Amniotic stem cell (primary cell): Measurements from ENCODE around the gene AMFR.
A peak's percentile ranks its signal among the peaks of the same experiment; 100 is the strongest.

Experiments used
- DNase-seq: peaks from one replicate; lab custom pipeline; 2025; lab: John Stamatoyannopoulos, UW

AMFR gene

GRCh38 chr16:56425439-56425832 lies at the start of gene AMFR:
AMFR (minus strand) TSS chr16:56425545; CDS start chr16:56425327, 218 bp downstream.
- peak; percentile 72 for DNase-seq

DNA sequence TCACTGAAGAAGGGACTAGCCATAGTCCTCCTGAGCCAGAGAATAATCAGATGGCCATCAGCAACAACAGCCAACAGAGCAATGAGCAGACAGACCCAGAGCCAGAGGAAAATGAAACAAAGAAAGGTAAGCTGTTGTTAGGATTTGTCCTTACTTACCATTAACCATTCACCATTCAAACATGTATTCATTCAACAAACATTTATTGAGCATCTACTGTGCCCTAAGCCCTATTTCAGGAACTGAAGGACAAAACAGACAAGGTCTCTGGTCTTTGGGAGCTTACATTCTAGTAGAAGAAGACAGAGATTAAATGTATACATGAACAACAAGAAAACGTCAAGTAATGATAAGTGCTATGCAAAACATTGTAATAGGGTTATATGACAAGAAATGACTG lies 45.3 kb upstream of the AMFR start:
- no peak for DNase-seq

- no peak for DNase-seq
Measured at GRCh38 chr16:56470232-56470631, 44.9 kb upstream of the AMFR start.

DNA sequence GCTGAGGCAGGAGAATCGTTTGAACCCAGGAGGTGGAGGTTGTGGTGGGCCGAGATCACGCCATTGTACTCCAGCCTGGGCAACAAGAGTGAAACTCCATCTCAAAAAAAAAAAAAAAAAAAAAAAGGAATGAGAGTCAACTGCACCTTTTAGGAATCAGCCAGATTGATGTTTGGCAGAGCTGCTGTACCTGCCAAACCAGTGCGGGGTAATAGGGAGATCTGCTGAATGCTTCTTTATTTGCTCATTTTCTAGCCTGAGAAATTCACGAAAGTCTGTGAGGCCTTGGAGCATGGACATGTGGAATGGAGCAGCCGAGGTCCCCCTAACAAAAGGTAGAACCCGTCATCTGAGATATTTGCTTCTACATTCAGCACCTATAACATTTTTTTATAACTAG lies 44.4 kb upstream of the AMFR start:
- no peak for DNase-seq

DNA sequence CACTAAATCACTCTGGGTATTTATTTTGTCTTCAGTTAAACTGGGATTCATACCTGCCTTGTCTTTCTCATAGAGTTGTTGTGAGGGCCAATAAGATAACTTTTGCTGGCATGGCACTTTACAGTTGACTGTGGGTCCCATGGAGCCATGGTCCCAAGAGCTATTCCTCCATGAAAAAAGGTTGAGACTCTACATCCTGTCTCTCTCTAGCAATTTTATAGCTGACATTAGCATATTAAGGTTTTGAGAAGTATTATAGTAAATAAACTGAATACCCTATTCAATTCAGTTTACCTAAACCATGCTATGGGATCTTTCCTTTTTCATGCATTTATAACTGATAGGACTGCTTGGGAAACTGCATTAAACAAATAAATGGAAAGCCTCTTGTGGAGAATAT lies 43.5 kb upstream of the AMFR start:
- no peak for DNase-seq

DNA sequence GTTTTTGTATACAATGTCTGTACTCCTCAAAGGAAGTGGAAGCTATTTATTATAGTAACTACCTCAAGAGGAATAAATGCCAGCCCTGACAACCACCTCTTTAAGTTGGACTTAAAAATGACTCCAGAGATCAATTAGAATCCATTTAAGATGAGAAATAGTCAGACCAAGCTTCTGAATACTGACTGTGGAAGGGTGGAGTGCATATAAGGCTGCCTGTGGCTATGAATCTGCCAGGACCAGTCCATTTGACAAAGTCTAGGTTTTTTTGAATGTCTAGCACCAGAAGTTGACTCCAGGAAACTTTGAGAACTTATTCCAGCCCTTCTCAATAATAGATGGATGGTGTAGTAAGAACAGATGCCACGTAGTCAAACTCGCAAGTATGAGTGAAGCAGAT lies 41.0 kb upstream of the AMFR start:
- DNase-seq, result no peak

DNA sequence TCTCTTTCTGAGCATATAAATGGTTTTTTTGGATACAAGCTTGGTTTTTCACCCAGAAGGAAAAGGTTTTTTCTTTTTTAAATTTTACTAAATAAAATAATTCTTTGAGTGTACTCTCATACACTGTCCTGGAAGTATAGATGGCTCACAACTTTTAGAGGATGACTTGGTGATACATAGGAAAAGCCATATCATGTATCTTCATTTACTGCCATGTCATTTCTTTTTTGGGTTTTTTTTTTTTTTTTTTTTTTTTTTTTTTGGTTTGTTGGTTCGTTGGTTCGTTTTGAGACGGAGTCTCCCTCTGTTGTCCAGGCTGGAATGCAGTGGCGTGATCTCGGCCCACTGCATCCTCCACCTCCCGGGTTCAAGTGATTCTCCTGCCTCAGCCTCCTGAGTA lies 37.8 kb upstream of the AMFR start:
- no peak for DNase-seq

GRCh38 chr16:56462064-56462796 lies 36.9 kb upstream of the AMFR start:
- DNase-seq, result no peak

- DNase-seq, result no peak
Measured at GRCh38 chr16:56460101-56460500, 34.8 kb upstream of the AMFR start.

DNA sequence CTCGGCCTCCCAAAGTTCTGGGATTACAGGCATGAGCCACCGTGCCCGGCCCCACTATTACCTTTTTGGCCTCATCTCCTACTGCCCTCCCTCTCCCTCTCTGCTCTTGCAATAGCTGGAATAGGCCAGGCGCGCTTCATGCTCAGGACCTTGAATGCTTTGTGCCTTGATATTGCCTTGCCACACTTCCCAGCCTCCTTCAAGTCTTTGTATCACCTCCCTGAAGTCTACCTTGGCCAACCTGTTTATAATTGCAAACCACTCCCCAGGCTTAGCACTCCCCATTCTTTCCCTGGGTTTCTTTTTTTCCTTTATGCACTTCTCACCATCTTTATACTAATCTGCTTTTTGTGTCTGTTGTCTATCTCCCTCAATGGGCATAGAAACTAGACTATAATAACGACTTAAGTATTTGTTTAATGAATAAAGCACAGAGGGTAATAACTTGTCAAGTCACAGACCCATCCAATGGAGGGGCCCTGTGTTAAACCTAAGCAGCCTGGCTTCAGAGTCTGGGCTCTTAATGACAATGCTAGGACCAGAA lies 32.7 kb upstream of the AMFR start:
- DNase-seq, result no peak

DNA sequence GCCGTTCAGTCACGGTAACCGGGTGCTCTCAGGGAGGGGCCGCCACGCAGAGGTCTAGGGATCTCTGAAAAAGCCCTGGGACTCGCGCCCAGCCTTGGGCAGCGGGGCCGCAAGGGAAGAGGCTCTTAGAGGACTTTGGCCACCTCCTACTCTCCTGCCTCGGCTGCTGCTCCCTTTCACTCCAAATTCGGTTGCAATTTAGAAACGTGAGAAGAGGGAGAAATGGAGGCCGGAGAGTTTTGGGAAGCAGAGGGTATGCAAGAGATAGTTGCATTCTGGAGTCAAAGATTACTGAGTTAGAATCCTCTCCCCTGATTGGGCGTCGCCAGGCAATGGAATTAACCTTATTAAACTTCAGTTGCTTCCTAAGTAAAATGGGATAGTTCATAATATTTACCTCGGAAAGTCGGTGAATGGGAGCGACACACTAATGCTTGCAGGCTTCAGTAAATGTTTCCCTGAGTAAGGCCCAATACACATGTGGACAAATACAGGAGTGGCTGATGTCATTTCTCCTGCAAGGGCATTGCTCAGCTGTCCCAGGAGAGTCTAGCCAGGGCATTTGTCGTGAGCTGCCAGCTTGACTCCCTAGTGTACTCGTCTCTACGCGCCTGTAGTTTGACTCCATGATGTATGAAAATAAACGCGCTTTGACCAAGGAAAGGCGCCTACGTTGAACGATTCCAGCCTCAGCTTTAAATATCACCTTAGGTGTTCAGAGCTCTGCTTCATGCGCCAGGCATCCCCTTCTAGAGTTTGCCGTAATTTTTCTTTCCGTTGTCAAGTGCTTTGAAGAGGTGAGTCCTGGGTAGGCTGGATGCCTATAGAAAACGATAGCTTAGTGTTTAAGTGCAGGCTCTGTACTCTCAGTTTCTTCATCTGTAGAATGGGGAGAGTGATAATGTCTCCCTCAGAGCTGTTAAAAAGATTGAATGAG lies 26.7 kb upstream of the AMFR start:
- DNase-seq, result peak; percentile 67

DNA sequence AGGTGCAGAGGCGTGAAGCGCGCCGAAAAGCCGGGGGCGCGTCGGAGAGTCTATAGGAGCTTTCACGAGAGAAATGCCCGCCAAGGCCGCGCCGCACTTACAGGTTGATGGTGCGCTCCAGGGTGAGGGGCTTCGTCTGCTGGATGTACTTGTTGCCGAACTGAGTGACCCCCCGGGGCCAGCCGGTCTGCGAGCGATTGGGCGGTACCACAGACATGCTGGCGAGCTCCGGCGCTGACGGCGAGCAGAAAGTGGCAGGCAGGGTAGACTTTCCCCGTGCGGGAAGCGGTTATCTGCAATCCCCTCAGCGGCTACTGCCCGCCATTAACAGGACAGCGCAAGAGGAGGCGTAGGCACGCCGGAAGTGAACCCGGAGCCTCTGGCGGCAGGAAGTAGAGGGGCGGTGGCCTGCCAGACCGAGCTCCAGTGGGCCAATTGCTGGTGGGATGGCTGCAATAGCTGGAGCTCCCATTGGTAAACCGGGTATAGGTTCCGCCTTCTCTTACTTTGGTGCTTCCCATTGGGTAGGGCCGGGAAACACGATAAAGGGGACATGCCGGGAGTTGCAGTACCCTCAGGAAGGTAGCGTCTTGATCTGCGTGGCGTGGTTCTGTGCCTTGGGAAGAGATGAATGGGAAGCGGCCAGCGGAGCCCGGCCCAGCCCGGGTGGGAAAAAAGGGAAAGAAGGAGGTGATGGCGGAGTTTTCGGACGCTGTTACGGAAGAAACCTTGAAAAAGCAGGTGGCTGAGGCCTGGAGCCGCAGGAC lies 25.8 kb upstream of the AMFR start, which contains the start of the genes NUDT21 and OGFOD1:
TSS of gene NUDT21 (minus strand) at position 347 of the 767 bp plus-strand sequence. CDS start at position 217, 130 bp downstream.
TSS of gene OGFOD1 (plus strand) at position 569 of the 767 bp plus-strand sequence. CDS start at position 628, 59 bp downstream.
- peak; percentile 95 for DNase-seq

DNA sequence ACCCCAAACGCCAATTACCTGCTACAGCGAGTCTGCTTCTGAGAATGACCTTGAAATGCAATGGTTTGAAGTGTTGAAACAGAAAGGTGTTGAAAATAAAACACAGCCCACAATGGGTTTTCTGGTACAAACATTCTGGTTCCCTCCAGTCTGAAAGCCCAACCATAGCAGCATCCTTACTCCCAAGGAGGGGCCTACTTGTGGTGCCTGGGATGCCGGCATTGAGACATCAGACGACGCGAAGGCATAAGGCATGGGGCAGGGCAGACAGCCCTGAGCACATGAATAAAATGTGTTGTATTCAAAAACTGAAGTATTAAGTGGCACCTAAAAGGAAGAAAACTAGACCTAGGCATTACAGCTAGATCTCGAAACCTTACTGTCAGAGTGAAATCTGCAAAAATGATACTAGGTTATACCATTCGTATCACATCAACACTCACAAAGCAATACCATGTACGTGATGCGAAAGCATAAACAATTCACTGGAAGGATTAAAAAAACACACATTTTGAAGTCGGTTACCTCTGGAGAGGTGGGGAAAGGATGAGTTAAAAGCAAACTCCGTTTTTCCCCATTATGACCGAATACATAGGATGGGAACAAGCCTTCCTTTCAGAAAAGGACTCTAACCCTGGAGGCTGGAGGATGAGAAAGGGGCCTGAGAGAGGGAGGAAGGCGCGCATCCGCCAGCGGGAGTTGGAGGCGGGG lies 25.1 kb upstream of the AMFR start:
- no peak for DNase-seq

DNA sequence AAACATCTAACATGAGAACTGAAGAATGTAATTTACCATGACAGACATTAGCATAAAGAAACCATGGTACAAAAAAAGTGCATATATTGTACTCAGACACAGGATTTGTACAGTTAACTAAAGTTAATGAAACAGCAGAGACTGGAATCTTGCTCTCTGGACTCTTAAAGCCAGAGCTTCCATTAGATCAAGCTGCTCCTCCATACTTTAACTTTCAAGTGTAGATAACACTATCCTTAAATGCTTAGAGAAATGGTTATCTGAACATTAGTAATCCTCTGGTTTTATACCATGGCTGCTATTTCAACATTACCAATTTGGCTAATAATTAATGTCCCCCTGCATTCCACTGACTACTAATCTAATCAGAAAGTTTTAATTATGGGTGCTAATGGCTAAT lies 22.7 kb upstream of the AMFR start:
- no peak for DNase-seq

DNA sequence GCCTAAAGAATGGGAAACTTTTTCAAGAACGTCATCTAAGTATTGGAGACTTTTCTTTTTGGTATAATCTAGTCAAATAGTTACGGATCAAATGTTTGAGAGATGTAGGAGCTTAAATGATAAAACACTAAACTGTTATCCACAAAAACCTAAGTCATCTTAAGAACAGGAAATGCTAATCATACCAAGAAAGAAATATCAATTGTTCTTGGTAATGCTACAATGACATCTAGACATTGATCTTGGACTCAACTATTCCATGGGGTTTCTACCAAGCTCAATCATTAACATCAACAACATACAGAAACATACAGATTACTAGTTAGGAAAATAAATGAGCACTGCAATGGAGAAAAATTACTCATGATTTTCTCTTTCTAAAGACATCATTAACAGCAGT lies 21.9 kb upstream of the AMFR start:
- no peak for DNase-seq

DNA sequence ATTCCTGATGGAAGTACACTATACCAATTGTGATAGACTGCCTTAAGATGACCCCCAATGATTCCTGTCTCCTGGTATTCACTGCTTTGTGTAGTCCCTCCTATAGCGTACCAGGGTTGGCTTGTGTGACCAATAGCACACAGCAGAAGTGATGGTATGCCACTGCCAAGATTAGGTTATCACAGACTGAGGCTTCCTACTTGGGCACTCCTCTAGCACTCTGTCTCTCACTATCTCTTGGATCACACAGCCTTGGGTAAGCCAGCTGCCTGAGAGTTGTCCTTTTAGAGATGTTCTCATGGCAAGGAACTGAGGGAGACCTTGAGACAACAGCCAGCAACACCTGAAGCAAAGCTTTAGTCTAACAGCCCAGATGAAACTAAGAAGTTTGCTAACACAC lies 12.7 kb upstream of the AMFR start:
- no peak for DNase-seq

- DNase-seq, result no peak
Measured at GRCh38 chr16:56436258-56436657, 10.9 kb upstream of the AMFR start.

- no peak for DNase-seq
Measured at GRCh38 chr16:56428091-56428490, 2.7 kb upstream of the AMFR start.

- no peak for DNase-seq
Measured at GRCh38 chr16:56426585-56426984, 1.2 kb upstream of the AMFR start.

DNA sequence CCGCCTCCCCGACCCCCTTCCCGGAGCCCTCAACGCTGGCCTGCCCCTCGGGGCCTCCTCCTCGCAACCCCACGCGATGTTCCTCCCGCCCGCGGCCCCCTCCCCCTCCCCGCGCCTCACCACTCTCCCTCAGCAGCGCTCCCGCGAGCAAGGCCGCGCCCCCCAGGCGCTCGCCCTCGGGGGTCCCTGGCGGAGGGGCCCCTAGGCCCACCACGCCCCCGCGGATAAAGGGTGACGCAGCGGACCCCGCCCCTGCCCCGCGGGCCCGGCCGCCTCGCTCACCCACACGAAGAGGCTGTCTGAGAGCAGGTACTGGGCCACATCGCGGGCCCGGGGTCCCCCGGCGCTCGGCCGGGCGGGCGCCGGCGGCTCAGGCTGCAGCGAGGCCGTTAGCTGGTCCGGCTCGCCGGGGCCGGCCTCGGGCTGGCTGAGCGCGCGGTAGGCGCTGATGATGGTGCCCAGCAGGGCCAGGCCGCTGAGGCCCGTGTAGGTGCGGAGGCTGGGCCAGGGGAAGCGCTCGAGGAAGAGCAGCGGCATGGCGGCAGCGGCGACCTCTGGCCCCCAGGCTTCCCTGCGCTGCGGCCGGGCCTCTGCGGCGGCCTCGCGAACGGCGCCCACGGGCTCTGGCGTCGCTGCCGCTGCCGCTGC lies 430 bp downstream of the AMFR start:
- no peak for DNase-seq

- no peak for DNase-seq
Measured at GRCh38 chr16:56424404-56424764, 961 bp downstream of the AMFR start.
